GM23248 (cell line): ENCODE results near the gene FILIP1.

ENCODE experiments used
- EZH2 ChIP-seq: fragments of 200-600 bp; sonication (generic); IDR thresholded peaks from 2 replicates; pipeline ENCODE4 v1.6.1; 2018; ENCODE audit warnings: antibody characterized with exemption, mild to moderate bottlenecking; ENCODE audit not compliant: insufficient read depth, poor library complexity, severe bottlenecking
- EZH2phosphoT487 ChIP-seq: fragments of 200-600 bp; sonication (generic); IDR thresholded peaks from 2 replicates; pipeline ENCODE4 v1.6.1; 2018; ENCODE audit warnings: antibody characterized with exemption, moderate library complexity, mild to moderate bottlenecking, low read depth; ENCODE audit not compliant: insufficient read depth

- TF ChIP-seq EZH2 (no peak), EZH2phosphoT487 (no peak)
Observed at GRCh38 chr6:75300531-75300855, 193.1 kb downstream of the FILIP1 start.
